ENCODE measurements around the gene FBXL17.
A peak's percentile ranks its signal among the peaks of the same experiment; 100 is the strongest.
"Not testable (repeated sequence)": the region's sequence is repeated elsewhere in the genome, so short reads cannot be mapped to it uniquely, and the experiment has no call there.

FBXL17 gene

DNA sequence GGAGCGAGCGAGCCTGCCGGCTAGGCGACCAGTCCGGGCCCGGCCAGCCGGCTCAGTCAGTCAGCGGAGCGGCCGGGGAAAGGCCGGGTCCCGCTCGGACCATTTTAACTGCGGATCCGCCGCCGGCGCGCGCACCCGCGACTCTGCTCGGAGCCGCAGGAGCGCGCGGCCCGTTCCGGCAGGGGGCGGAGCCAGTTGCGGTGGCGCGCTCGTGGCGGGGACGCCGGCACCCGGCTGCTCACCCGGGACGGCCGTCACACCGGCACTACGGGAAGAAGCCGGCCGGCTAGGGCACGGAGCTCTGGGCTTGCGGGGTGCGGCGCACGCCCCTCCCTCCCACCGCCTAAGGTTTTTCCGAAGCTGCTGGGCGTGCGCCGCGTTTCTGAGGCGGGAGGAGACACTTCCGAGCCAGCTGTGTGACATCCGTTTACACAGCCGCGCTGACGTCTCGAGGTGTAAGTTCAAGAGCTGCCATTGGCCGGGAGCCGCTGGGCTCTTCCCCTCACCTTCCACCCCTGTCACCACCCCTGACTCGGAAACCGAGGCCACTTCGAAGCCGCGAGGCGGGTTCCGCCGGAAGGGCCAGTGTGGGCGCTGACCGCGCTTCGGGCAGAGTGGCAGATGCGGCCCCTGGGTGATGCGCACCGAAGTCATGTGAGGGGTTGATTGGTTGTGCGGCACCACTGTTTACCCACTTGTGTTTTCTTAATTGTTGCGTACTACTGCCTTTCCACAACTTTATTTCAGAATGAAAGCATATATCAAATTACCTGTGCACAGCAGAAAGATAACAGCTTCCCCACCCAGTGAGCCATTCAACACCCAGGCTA, at the start of gene FBXL17:
FBXL17 (minus strand) TSS at position 145 of the 830 bp plus-strand sequence.
- peaks cover 3% of the 10 kb centered on the region for H3K4me1 ChIP-seq (ENCODE audit: control insufficient read depth, insufficient read depth, low read length)
- H3K36me3 ChIP-seq (ENCODE audit: control insufficient read depth, insufficient read depth, low read length), result no peaks in the 10 kb centered on the region
- no peaks in the 10 kb centered on the region for H3K27me3 ChIP-seq (ENCODE audit: control insufficient read depth, insufficient read depth, low read length)
- no peaks in the 10 kb centered on the region for H3K9me3 ChIP-seq (ENCODE audit: control insufficient read depth, insufficient read depth, low read length)
- H3K4me3 ChIP-seq (ENCODE audit: low read depth, low read length), result peak within 1 kb of the TSS; percentile 82
- peak within 1 kb of the TSS; percentile 90 for H3K9ac ChIP-seq (ENCODE audit: low read depth, low read length)

DNA sequence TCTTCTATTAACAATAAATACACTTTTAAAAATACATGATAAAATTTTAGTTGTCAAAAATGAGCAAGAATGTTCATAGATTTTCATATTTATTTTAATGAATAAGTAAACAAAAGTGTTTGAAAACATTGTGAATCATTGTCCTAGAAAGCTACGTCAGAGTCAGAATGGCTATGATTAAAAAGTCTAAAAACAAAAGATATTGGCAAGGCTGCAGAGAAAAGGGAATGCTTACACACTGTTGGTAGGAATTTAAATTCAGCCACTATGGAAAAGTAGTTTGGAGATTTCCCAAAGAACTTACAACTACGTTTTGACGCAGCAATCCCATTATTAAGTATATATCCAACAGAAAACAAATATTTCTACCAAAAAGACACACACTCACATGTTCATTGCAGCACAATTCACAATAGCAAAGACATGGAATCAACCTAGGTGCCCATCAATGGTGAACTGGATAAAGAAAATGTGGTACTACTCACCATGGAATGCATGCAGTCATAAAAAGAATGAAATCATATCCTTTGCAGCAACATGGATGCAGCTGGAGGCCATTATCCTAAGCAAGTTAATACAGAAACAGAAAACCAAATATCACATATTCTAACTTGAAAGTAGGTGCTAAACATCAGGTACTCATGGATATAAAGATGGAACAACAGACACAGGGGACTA, 49.2 kb upstream of the FBXL17 start:
- H3K4me3 ChIP-seq (ENCODE audit: low read depth, low read length), result no peak overlapping the region
- no peaks in the 10 kb centered on the region for H3K36me3 ChIP-seq (ENCODE audit: control insufficient read depth, insufficient read depth, low read length)
- H3K9ac ChIP-seq (ENCODE audit: low read depth, low read length), result no peak overlapping the region
- no peaks in the 10 kb centered on the region for H3K4me1 ChIP-seq (ENCODE audit: control insufficient read depth, insufficient read depth, low read length)
- H3K27me3 ChIP-seq (ENCODE audit: control insufficient read depth, insufficient read depth, low read length), result no peaks in the 10 kb centered on the region
- H3K9me3 ChIP-seq (ENCODE audit: control insufficient read depth, insufficient read depth, low read length), result no peaks in the 10 kb centered on the region

DNA sequence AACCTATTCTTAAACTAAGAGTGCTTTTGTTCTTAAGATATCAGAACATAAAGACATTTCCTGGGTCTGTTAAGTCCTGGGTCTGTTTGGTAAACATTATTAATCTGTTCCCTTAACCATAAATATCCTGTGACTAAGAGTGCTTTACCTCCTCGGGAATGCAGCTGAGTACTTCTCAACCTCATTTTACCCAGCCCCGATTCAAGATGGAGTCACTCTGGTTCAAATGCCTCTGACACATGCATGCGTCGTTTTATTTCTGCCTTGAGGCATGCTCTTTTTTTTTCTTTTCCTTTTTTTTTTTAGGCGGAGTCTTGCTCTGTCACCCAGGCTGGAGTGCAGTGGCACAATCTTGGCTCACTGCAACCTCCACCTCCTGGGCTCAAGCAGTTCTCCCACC, 39.8 kb upstream of the FBXL17 start:
- H3K4me1 ChIP-seq (ENCODE audit: control insufficient read depth, insufficient read depth, low read length), result no peaks in the 10 kb centered on the region
- no peak overlapping the region for H3K9ac ChIP-seq (ENCODE audit: low read depth, low read length)
- no peak overlapping the region for H3K4me3 ChIP-seq (ENCODE audit: low read depth, low read length)
- no peaks in the 10 kb centered on the region for H3K36me3 ChIP-seq (ENCODE audit: control insufficient read depth, insufficient read depth, low read length)
- no peaks in the 10 kb centered on the region for H3K27me3 ChIP-seq (ENCODE audit: control insufficient read depth, insufficient read depth, low read length)
- H3K9me3 ChIP-seq (ENCODE audit: control insufficient read depth, insufficient read depth, low read length), result no peaks in the 10 kb centered on the region

- Histone ChIP-seq H3K36me3 (ENCODE audit: control insufficient read depth, insufficient read depth, low read length) (no peaks in the 10 kb centered on the region), H3K9ac (ENCODE audit: low read depth, low read length) (no peak overlapping the region), H3K4me1 (ENCODE audit: control insufficient read depth, insufficient read depth, low read length) (no peaks in the 10 kb centered on the region), H3K9me3 (ENCODE audit: control insufficient read depth, insufficient read depth, low read length) (no peaks in the 10 kb centered on the region), H3K27me3 (ENCODE audit: control insufficient read depth, insufficient read depth, low read length) (no peaks in the 10 kb centered on the region), H3K4me3 (ENCODE audit: low read depth, low read length) (no peak overlapping the region)
Observed at GRCh38 chr5:108420755-108421154, 38.9 kb upstream of the FBXL17 start.

DNA sequence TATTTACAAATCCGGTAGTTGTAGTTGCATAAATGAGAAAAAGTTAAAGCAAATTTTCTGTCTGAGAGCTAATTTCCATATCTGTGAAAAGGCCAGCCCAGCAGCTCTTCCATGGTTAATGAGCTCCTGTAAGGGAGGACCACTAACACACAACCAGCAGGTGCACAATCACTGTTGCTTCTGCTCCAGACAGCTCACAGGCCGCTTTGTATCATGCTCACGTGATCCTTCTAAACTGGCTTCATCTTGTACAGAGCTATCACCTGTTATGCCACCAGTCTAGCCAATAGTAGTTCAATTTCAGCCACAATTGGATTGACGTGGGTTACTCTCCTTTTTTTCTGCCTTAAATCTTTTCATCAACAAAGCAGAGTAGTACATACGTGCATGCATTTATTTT, 38.3 kb upstream of the FBXL17 start:
- H3K27me3 ChIP-seq (ENCODE audit: control insufficient read depth, insufficient read depth, low read length), result no peaks in the 10 kb centered on the region
- H3K4me3 ChIP-seq (ENCODE audit: low read depth, low read length), result no peak overlapping the region
- no peaks in the 10 kb centered on the region for H3K9me3 ChIP-seq (ENCODE audit: control insufficient read depth, insufficient read depth, low read length)
- no peaks in the 10 kb centered on the region for H3K4me1 ChIP-seq (ENCODE audit: control insufficient read depth, insufficient read depth, low read length)
- H3K36me3 ChIP-seq (ENCODE audit: control insufficient read depth, insufficient read depth, low read length), result no peaks in the 10 kb centered on the region
- no peak overlapping the region for H3K9ac ChIP-seq (ENCODE audit: low read depth, low read length)

DNA sequence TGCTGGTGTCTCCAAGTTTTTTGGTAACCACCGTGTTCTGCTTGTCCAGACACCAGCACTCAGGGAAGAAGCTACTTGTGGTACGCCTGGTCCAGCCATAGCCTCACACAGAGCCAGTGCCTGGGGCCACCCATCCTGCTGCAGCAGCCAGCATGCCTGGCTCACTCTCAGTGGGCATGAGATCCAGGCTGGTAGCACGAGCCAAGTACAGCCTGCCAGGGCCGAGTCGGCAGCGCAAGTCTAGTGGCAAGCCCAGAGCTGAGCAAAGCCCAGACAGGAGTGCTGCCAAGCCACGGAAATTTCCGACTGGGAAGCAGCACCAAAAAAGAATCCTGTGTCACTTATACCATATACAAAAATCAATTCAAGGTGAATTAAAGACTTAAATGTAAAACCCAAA, 36.3 kb upstream of the FBXL17 start:
- H3K36me3 ChIP-seq (ENCODE audit: control insufficient read depth, insufficient read depth, low read length), result no peaks in the 10 kb centered on the region
- H3K4me1 ChIP-seq (ENCODE audit: control insufficient read depth, insufficient read depth, low read length), result no peaks in the 10 kb centered on the region
- no peaks in the 10 kb centered on the region for H3K27me3 ChIP-seq (ENCODE audit: control insufficient read depth, insufficient read depth, low read length)
- H3K9me3 ChIP-seq (ENCODE audit: control insufficient read depth, insufficient read depth, low read length), result no peaks in the 10 kb centered on the region
- no peak overlapping the region for H3K9ac ChIP-seq (ENCODE audit: low read depth, low read length)
- no peak overlapping the region for H3K4me3 ChIP-seq (ENCODE audit: low read depth, low read length)

DNA sequence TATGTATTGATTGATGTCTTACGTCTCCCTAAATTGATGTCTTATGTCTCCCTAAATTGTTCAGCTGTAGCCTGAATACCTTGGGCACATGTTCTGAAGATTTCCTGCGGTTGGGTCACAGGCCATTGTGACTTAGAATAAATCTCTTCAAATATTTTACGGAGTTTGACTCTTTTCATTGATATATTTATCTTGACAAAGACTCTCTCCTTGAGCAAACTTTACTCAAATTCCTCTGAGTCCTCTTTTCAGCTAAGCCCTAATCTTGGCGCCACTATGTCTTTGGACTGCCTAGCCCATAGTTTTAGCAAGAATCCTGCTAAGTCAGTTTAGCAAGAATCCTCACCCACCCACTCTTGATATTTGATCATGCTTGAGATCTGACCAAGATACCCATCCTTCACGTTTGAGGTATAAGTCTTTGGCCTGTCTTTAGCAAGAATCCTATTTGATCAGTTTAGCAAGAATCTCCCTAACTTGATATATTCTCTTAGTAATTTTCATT, 35.3 kb upstream of the FBXL17 start:
- no peak overlapping the region for H3K4me3 ChIP-seq (ENCODE audit: low read depth, low read length)
- no peaks in the 10 kb centered on the region for H3K27me3 ChIP-seq (ENCODE audit: control insufficient read depth, insufficient read depth, low read length)
- H3K36me3 ChIP-seq (ENCODE audit: control insufficient read depth, insufficient read depth, low read length), result no peaks in the 10 kb centered on the region
- H3K9me3 ChIP-seq (ENCODE audit: control insufficient read depth, insufficient read depth, low read length), result no peaks in the 10 kb centered on the region
- H3K4me1 ChIP-seq (ENCODE audit: control insufficient read depth, insufficient read depth, low read length), result no peaks in the 10 kb centered on the region
- H3K9ac ChIP-seq (ENCODE audit: low read depth, low read length), result no peak overlapping the region

DNA sequence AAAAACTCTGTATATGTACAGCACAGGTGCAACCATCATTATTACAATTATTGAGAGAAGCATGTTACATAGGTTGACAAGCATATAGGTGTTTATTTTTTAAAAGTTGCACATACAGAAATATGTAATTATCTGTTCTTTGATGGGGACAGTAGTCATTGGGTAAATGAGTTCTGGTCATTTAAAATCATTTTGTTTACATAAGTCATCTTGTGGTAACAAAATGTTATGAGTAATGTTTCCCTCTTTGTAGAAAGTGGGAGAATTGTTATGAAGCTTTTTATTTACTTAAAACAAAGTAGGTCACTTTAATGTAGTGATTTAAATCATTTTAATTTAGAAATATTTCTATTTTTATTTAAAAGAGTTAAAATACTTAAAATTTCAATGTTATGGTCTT, 33.8 kb upstream of the FBXL17 start:
- H3K9me3 ChIP-seq (ENCODE audit: control insufficient read depth, insufficient read depth, low read length), result no peaks in the 10 kb centered on the region

DNA sequence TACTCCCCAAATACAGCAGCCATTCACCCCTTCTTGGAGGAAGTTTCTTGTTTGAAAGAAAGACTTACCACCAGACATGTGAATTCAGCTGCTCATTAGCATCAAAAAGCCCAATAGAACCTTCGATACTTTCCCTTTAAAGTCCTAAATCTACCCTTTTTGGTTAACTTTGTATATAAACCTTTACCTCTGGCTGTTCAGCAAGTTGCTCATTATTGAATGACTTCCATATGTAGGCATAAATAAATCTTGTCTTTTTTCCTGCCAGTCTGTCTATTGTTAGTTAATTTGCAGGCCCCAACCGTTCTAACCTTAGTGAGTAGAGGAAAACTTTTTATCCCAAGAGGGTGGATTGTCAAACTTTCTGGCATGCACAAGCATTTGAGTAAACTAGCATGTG, 27.9 kb upstream of the FBXL17 start:
- H3K36me3 ChIP-seq (ENCODE audit: control insufficient read depth, insufficient read depth, low read length), result no peaks in the 10 kb centered on the region
- H3K27me3 ChIP-seq (ENCODE audit: control insufficient read depth, insufficient read depth, low read length), result no peaks in the 10 kb centered on the region
- peaks cover 9% of the 10 kb centered on the region for H3K4me1 ChIP-seq (ENCODE audit: control insufficient read depth, insufficient read depth, low read length)
- H3K4me3 ChIP-seq (ENCODE audit: low read depth, low read length), result no peak overlapping the region
- no peaks in the 10 kb centered on the region for H3K9me3 ChIP-seq (ENCODE audit: control insufficient read depth, insufficient read depth, low read length)
- H3K9ac ChIP-seq (ENCODE audit: low read depth, low read length), result no peak overlapping the region

More for the DNA sequence above, 33.8 kb upstream of the FBXL17 start:
- Histone ChIP-seq H3K9ac (ENCODE audit: low read depth, low read length) (no peak overlapping the region), H3K36me3 (ENCODE audit: control insufficient read depth, insufficient read depth, low read length) (no peaks in the 10 kb centered on the region), H3K4me3 (ENCODE audit: low read depth, low read length) (no peak overlapping the region), H3K27me3 (ENCODE audit: control insufficient read depth, insufficient read depth, low read length) (no peaks in the 10 kb centered on the region), H3K4me1 (ENCODE audit: control insufficient read depth, insufficient read depth, low read length) (no peaks in the 10 kb centered on the region)

DNA sequence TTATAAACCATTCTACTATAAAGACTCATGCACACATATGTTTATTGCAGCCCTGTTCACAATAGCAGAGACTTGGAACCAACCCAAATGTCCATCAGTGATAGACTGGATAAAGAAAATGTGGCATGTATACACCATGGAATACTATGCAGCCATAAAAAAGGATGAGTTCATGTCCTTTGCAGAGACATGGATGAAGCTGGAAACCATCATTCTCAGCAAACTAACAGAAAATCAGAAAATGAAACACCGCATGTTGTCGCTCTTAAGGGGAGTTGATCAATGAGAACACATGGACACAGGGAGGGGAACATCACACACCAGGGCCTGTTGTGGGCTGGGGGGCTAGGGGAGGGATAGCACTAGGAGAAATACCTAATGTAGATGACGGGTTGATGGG, 23.3 kb upstream of the FBXL17 start:
- H3K27me3 ChIP-seq (ENCODE audit: control insufficient read depth, insufficient read depth, low read length); H3K4me3 ChIP-seq (ENCODE audit: low read depth, low read length); H3K4me1 ChIP-seq (ENCODE audit: control insufficient read depth, insufficient read depth, low read length); H3K9ac ChIP-seq (ENCODE audit: low read depth, low read length); H3K36me3 ChIP-seq (ENCODE audit: control insufficient read depth, insufficient read depth, low read length); H3K9me3 ChIP-seq (ENCODE audit: control insufficient read depth, insufficient read depth, low read length): not testable (repeated sequence)

DNA sequence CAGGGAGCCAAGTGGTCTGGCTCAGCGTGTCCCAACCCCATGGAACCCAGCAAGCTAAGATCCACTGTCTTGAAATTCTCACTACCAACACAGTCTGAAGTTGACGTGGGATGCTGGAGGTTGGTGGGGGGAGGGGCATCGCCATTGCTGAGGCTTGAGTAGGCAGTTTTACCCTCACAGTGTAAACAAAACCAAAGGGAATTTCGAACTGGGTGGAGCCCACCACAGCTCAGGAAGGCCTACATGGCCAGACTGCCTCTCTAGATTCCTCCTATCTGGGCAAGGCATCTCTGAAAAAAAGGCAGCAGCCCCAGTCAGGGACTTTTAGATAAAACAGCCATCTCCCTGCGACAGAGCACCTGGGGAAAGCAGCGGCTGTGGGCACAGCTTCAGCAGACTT, 17.1 kb upstream of the FBXL17 start:
- no peaks in the 10 kb centered on the region for H3K36me3 ChIP-seq (ENCODE audit: control insufficient read depth, insufficient read depth, low read length)
- no peak overlapping the region for H3K9ac ChIP-seq (ENCODE audit: low read depth, low read length)
- H3K4me3 ChIP-seq (ENCODE audit: low read depth, low read length), result no peak overlapping the region
- no peaks in the 10 kb centered on the region for H3K4me1 ChIP-seq (ENCODE audit: control insufficient read depth, insufficient read depth, low read length)
- no peaks in the 10 kb centered on the region for H3K27me3 ChIP-seq (ENCODE audit: control insufficient read depth, insufficient read depth, low read length)
- H3K9me3 ChIP-seq (ENCODE audit: control insufficient read depth, insufficient read depth, low read length), result no peaks in the 10 kb centered on the region

- not testable (repeated sequence) for H3K36me3 ChIP-seq (ENCODE audit: control insufficient read depth, insufficient read depth, low read length); H3K9me3 ChIP-seq (ENCODE audit: control insufficient read depth, insufficient read depth, low read length); H3K9ac ChIP-seq (ENCODE audit: low read depth, low read length); H3K4me3 ChIP-seq (ENCODE audit: low read depth, low read length); H3K27me3 ChIP-seq (ENCODE audit: control insufficient read depth, insufficient read depth, low read length); H3K4me1 ChIP-seq (ENCODE audit: control insufficient read depth, insufficient read depth, low read length)
Observed at GRCh38 chr5:108396837-108397236, 14.9 kb upstream of the FBXL17 start.

Measured in iPS-15b (cell line).